GM12892 (cell line): ENCODE measurements around the gene CTBP2.
"Not testable (repeated sequence)": the region's sequence is repeated elsewhere in the genome, so short reads cannot be mapped to it uniquely, and the experiment has no call there.

ENCODE experiments used
- DNase-seq: peaks from one replicate; pipeline ENCODE4 v3.0.0; 2011; ENCODE audit not compliant: insufficient read length
- FAIRE-seq: peaks from 2 replicates; lab custom pipeline; 2011; peaks lifted over from hg19 to GRCh38; lab: Jason Lieb, UNC
- POLR2A ChIP-seq: IDR thresholded peaks from 2 replicates; pipeline ENCODE4 v1.6.1; 2011; ENCODE audit warnings: low read depth, low read length, control low read depth
- POLR2AphosphoS5 ChIP-seq: IDR thresholded peaks from 2 replicates; pipeline ENCODE4 v1.6.1; 2011; ENCODE audit warnings: low read depth, low read length, control low read depth
- TAF1 ChIP-seq: IDR thresholded peaks from 2 replicates; pipeline ENCODE4 v1.6.1; 2011; ENCODE audit warnings: low read depth, mild to moderate bottlenecking, control low read depth, low read length, borderline replicate concordance

Gene CTBP2

GRCh38 chr10:125084191-125084613 is 76.2 kb downstream of the CTBP2 start:
- no peak for TF ChIP-seq POLR2A
- FAIRE-seq, result no peak

GRCh38 chr10:125083576-125083920 is 76.8 kb downstream of the CTBP2 start:
- FAIRE-seq, result no peak
- no peak for DNase-seq
- no peak for TF ChIP-seq POLR2A
- no peak for TF ChIP-seq POLR2AphosphoS5
- TF ChIP-seq TAF1, result no peak

More at GRCh38 chr10:125084191-125084613, 76.2 kb downstream of the CTBP2 start:
- DNase-seq, result no peak

DNA sequence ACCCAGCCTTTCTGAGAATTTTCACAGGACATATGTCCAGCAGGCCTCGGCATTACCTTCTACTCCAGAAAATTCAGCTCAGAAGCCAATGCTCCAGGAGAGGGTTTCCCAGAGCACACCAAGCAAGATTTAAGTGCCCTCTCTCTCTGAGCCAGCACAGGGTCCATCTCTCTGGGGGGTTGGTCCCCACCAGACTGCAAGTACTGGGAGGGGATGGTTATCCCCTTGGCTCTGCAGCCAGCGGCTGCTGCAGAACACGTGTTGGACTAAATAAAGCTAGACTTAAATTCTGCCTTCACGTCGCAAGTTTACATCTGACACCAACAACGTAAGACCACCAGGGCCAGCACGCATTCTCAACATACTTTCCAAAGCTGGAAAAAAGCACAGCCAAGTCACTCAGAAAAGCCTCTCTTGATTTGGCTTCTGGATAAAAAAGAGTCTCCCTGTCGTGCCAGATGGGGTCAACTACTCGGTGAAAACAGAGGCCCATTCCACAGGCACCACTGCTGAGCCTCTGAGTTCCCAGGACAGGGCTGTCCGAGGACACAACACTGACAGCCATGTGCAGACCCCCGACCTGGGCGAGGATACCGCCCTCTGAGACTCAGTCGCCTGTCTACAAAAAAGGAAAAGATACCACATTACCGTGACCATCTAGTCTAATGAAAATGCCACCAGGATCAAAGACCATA is 77.3 kb downstream of the CTBP2 start:
- DNase-seq, result no peak
- TF ChIP-seq POLR2AphosphoS5 (no peak), TAF1 (no peak), POLR2A (no peak)
- FAIRE-seq, result no peak

DNA sequence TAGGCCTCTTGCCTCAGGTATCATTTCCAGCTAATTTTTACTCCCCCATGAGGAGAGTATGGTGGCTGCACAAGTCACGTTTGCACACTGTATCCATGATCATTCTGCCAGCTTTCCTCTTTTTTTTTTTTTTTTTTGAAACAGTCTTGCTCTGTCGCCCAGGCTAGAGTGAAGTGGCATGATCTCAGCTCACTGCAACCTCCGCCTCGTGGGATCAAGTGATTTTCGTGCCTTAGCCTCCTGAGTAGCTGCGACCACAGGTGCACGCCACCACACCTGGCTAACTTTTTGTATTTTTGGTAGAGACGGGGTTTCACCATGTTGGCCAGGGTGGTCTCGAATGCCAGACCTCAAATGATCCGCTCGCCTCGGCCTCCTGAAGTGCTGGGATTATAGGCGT is 77.9 kb downstream of the CTBP2 start:
- not testable (repeated sequence) for DNase-seq, FAIRE-seq

GRCh38 chr10:125081931-125082330 is 78.4 kb downstream of the CTBP2 start:
- no peak for FAIRE-seq
- DNase-seq, result no peak
- no peak for TF ChIP-seq POLR2A
- TF ChIP-seq TAF1, result no peak
- no peak for TF ChIP-seq POLR2AphosphoS5

GRCh38 chr10:125080984-125081383 is 79.4 kb downstream of the CTBP2 start:
- DNase-seq (no peak), FAIRE-seq (no peak)
- TF ChIP-seq POLR2A (no peak), TAF1 (no peak), POLR2AphosphoS5 (no peak)

- no peak for TF ChIP-seq TAF1
- no peak for TF ChIP-seq POLR2A
- TF ChIP-seq POLR2AphosphoS5, result no peak
- FAIRE-seq, result no peak
- no peak for DNase-seq
Measured at GRCh38 chr10:125080296-125080695, 80.1 kb downstream of the CTBP2 start.

GRCh38 chr10:125079091-125079600 is 81.2 kb downstream of the CTBP2 start:
- TF ChIP-seq POLR2A (no peak), POLR2AphosphoS5 (no peak), TAF1 (no peak)
- FAIRE-seq, result no peak
- no peak for DNase-seq

DNA sequence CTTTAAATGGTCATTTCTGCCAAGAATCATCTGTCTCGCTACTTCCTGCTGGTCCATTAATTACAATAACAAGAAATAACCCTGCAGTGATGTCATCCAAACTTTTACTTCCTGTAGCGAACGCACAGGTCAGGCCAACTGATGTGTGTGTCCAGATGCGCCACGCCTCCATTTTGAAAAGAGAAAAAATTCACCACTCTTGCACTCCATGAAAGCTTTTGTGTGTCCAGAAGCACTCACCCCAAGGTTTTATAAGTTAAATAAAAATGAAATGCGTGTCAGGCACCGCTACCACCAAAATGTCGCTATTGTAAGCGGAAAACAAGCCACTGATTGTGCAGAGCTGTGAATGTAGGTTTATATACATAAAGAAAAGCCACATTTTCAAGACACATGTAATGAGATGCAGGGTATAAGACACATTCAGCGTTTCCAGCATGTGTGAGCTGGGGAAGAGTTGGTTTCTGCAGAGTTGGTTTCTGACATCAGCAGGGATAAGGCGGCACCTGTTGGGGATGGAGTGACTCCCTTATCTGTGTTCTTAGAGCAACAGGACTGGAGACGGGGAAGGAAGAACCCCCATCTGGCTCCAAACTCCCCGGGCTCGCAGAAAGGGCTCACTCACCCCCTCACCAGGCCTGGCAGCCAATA is 83.3 kb downstream of the CTBP2 start:
- TF ChIP-seq POLR2AphosphoS5 (no peak), TAF1 (no peak), POLR2A (no peak)
- FAIRE-seq (no peak), DNase-seq (no peak)

GRCh38 chr10:125076121-125076825 is 84.1 kb downstream of the CTBP2 start:
- TF ChIP-seq TAF1, result no peak
- no peak for TF ChIP-seq POLR2AphosphoS5
- no peak for DNase-seq
- no peak for FAIRE-seq

DNA sequence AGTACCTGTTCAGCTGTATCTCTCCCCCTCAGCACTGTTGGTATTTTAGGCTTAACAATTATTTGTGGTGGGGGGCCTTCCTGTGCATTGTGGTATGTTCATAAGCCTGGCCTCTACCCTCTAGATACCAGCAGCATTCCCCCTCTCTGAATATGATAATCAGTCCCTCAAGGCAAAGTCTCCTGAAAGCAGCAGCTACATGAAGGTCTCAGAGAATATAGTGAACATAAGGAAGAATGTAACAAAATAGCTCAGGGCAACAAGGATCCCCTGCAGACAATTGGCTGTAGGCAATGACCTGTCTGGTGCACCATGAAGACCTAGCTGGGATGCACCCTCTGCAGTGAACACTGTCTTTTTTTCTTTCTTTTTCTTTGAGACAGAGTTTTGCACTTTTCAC is 86.4 kb downstream of the CTBP2 start:
- no peak for FAIRE-seq
- DNase-seq, result no peak
- TF ChIP-seq POLR2AphosphoS5 (no peak), TAF1 (no peak), POLR2A (no peak)

DNA sequence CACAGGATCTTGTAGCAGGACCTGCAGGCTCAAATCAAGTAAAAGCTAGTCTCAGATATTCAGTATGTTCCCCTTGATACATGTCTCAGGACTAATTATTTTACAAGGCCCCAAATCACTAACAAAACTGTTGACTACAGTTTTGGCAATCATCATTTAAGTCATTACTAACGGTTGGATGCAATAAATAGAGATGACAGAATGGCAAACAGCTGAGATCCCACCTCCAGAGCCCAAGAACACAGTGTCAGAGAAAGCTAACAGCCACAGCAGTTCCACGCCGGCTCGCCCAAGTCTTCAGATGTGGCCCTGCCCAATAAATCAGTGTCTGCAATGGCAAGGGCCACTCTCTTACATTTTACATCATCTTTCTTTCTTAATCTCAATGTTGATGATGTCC is 87.6 kb downstream of the CTBP2 start:
- no peak for FAIRE-seq
- TF ChIP-seq POLR2AphosphoS5, result no peak
- no peak for DNase-seq
